Type B pancreatic cell (in vitro differentiated cells): ENCODE measurements around the gene NOCT. TPM values are rescaled to one million over a fixed set of nuclear protein-coding genes. Genes with fewer than 3 reads are reported as not detected.

Experiments
- DNase-seq: peaks from one replicate; pipeline ENCODE4 v3.0.0; 2021; ENCODE audit warnings: mixed read lengths; ENCODE audit not compliant: unreplicated experiment; ENCODE audit errors: extremely low spot score
- H3K27ac Mint-ChIP-seq: 2 replicates; pipeline ENCODE4 v1.8.0; 2021; ENCODE audit warnings: mild to moderate bottlenecking, mixed read lengths
- H3K27me3 Mint-ChIP-seq: 2 replicates; pipeline ENCODE4 v1.8.0; 2021; ENCODE audit warnings: mixed read lengths
- H3K36me3 Mint-ChIP-seq: 2 replicates; pipeline ENCODE4 v1.8.0; 2021; ENCODE audit warnings: mixed read lengths
- H3K4me1 Mint-ChIP-seq: one replicate; pipeline ENCODE4 v1.8.0; 2021; ENCODE audit warnings: mixed read lengths; ENCODE audit not compliant: unreplicated experiment
- H3K4me3 Mint-ChIP-seq: 2 replicates; pipeline ENCODE4 v1.8.0; 2021; ENCODE audit warnings: mild to moderate bottlenecking, mixed read lengths
- H3K9me3 Mint-ChIP-seq: 2 replicates; pipeline ENCODE4 v1.8.0; 2021; ENCODE audit warnings: mixed read lengths
- CTCF ChIP-seq: fragments of 200-600 bp; sonication (generic); conservative IDR thresholded peaks from 2 replicates; pipeline ENCODE4 v1.5.0; 2021; ENCODE audit warnings: antibody characterized with exemption, mild to moderate bottlenecking
- total RNA-seq: library from RNA; stranded (reverse); gene quantifications from 2 replicates; pipeline ENCODE4 v1.2.1, GENCODE V29; 2021; ENCODE audit warnings: low replicate concordance

The NOCT gene
- total RNA-seq, 1 donor from 2014 or later: 9.2 TPM

GRCh38 chr4:139083607-139083955 lies 68.0 kb downstream of the NOCT start:
- DNase-seq: no peak
- Mint-ChIP-seq H3K9me3 (no peaks in the 10 kb centered on the region), H3K4me3 (peak overlapping the region; percentile 95), H3K36me3 (no peaks in the 10 kb centered on the region), H3K4me1 (peaks cover 25% of the 10 kb centered on the region), H3K27me3 (no peaks in the 10 kb centered on the region), H3K27ac (peak overlapping the region; percentile 91)
- no peak for TF ChIP-seq CTCF

GRCh38 chr4:139083956-139084803 lies 68.6 kb downstream of the NOCT start:
- peak overlapping the region; percentile 91 for H3K27ac Mint-ChIP-seq
- TF ChIP-seq CTCF: peak; percentile 73
- H3K4me3 Mint-ChIP-seq: peak overlapping the region; percentile 95
- no peaks in the 10 kb centered on the region for H3K9me3 Mint-ChIP-seq
- H3K27me3 Mint-ChIP-seq: no peaks in the 10 kb centered on the region
- DNase-seq: peak; percentile 92
- no peaks in the 10 kb centered on the region for H3K36me3 Mint-ChIP-seq
- peaks cover 25% of the 10 kb centered on the region for H3K4me1 Mint-ChIP-seq

DNA sequence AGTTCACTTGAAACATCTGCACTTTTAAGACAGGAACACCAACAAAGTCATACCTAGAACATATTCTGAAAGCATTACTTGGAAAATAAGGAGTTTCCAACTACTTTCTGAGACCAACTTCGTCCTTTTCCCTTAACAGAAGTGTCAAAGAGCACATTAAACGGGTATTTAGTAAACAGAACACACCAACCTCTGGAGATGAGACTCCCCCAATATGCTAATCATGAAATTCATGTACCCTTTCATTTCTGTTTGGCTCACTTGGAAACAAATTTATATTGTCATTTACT lies 69.2 kb downstream of the NOCT start:
- H3K27me3 Mint-ChIP-seq: no peaks in the 10 kb centered on the region
- H3K4me1 Mint-ChIP-seq: peaks cover 25% of the 10 kb centered on the region
- peak overlapping the region; percentile 91 for H3K27ac Mint-ChIP-seq
- no peak for TF ChIP-seq CTCF
- no peak for DNase-seq
- H3K9me3 Mint-ChIP-seq: no peaks in the 10 kb centered on the region
- no peaks in the 10 kb centered on the region for H3K36me3 Mint-ChIP-seq
- H3K4me3 Mint-ChIP-seq: peak overlapping the region; percentile 95

DNA sequence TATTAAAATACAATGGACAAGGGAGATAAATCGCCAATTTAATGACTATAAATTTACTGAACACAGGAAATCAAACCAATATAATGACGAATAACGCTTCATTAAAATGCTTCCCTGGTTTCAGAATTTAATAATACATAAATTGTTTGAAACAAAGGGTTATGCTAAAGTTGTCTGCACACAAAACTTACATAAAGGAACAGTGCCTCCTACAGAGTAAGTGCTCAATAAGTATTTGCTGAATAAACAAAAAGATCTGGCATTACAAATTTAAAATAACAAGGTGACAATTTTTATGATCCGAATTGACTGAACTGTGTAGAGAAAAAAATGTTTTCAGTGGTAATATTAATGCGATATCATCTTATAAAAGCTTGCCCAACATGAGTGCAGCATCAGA lies 69.6 kb downstream of the NOCT start:
- Mint-ChIP-seq H3K4me3 (peak overlapping the region; percentile 95), H3K27ac (peak overlapping the region; percentile 91), H3K27me3 (no peaks in the 10 kb centered on the region), H3K36me3 (no peaks in the 10 kb centered on the region), H3K9me3 (no peaks in the 10 kb centered on the region), H3K4me1 (peaks cover 25% of the 10 kb centered on the region)
- no peak for TF ChIP-seq CTCF
- DNase-seq: no peak

- Mint-ChIP-seq H3K36me3 (no peaks in the 10 kb centered on the region), H3K9me3 (no peaks in the 10 kb centered on the region), H3K4me1 (no peaks in the 10 kb centered on the region), H3K4me3 (no peak overlapping the region), H3K27me3 (no peaks in the 10 kb centered on the region), H3K27ac (no peak overlapping the region)
- no peak for TF ChIP-seq CTCF
- DNase-seq: no peak
Observed at GRCh38 chr4:139092271-139092670, 76.7 kb downstream of the NOCT start.

Other genes starting within 250 kb of the NOCT start
- gene ELF2, start 161.4 kb downstream of the NOCT start, total RNA-seq: 41.8 and 42.1 TPM in 2 replicates